ENCODE measurements around the gene ZNF738.
"Not testable (repeated sequence)": the region's sequence is repeated elsewhere in the genome, so short reads cannot be mapped to it uniquely, and the experiment has no call there.

ZNF738 gene

DNA sequence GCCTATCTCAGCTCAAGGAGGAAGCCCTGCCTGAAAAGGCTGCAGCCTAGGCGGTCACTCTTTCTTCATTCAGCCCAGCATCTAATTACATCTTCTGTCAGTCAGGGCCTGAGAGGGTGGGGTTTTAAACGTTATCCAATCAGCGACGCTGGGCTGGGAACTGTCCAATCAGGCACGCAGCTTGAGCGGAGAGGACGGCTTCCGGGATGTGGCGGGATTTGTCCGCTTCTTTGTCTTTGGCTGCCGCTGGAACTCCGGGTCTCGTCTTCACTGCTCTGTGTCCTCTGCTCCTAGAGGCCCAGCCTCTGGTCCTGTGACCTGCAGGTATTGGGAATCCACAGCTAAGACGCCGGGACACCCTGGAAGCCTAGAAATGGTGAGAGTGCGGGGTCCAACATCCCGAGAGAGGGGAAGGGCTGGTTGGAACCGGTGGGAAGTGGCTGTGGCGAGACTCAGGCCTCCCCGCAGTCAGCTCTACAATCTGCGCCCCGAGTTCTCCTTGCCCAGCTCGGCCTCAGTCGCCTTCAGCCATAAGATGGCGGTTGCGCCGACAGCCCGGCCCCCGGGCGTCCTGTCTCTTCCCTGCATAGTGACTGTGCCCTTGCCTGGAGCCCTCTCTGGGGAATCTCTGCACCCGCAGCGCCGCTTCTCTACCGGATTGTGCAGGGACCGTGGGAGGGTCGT lies at the start of gene ZNF738:
Gene ZNF738 (plus strand): TSS at position 233 of the 684 bp plus-strand sequence. CDS start 141 bp downstream, at position 374.
- peak; percentile 91 for DNase-seq (ENCODE audit: low read depth)

- not testable (repeated sequence) for DNase-seq (ENCODE audit: low read depth)
These were observed 46.0 kb upstream of the ZNF738 start for GRCh38 chr19:21312807-21313206.

DNA sequence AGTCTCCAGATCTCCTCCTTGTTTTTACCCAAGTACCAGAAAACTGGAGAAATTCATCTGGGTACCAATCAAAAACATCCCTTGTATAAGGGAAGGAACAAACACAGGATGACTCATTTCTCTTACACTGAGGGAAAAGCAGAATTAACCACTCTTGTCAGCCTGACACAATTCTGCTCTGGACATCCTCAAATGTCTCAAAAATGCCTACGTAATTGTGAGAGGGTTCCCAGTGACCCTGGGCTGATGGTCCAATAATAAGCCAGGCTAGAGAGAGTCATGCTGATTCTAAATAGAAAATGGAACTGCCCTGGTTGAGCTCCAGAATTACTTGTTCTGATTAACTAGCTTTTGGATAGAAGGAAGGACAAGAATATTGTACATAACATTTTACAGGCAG lies 44.1 kb upstream of the ZNF738 start:
- DNase-seq (ENCODE audit: low read depth) = no peak

DNA sequence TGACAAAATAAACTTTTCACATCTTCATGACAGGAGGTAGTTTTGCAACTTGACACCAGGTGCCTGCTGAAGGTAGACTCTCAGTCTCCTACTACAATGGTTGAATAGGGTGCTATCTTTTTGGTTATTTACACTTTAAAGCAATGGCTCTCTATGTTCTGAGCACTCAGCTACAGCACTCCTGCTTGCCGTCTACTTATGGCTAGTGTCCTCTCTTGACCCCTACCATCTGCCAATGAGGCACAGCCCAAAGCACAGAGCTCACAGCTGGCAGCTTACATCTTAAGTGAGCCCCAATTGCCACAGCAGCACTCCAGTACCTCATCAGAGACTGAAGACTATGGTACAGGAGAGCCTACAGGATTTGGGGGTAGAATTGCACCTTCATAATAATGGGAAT lies 41.0 kb upstream of the ZNF738 start:
- DNase-seq (ENCODE audit: low read depth) = no peak

- no peak for DNase-seq (ENCODE audit: low read depth)
These were observed 37.7 kb upstream of the ZNF738 start for GRCh38 chr19:21321134-21321533.

DNA sequence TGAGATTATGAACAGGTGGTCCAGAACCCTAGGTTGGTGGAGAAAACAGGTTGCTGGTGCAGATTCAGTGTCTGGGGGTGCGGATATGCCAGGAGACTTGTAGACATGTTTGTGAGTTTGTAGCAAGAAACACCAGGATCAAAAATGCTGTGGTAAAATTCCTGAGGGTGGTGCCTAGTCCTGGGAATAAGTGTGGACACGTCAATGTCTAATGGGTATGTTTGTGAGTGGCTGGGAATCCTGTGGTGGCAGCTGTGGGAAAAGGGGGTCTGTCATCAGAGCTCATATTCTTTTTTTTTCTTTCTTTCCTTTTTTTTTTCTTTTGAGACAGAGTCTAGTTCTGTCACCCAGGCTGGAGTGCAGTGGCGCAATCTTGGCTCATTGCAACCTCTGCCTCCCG lies 36.8 kb upstream of the ZNF738 start:
- DNase-seq (ENCODE audit: low read depth) = no peak

DNA sequence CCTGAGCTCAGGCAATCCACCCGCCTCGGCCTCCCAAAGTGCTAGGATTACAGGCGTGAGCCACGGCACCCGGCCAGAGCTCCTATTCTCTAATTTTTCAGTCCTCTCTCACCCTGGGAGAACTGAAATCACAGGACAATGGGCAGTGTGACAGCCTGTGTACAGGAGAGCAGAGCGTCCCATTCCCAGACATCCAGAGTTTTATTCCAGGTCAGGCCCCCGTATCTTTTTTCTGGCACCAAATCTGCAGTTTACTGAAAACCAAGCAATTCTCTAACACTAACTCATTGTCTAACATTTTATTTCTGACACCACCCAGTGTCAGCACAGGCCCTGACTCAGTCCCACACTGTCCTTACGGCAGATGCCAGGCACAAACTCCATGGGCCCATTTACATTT lies 36.3 kb upstream of the ZNF738 start:
- DNase-seq (ENCODE audit: low read depth) = no peak

GRCh38 chr19:21323000-21323399 lies 35.8 kb upstream of the ZNF738 start:
- DNase-seq (ENCODE audit: low read depth) = no peak

GRCh38 chr19:21326169-21326568 lies 32.6 kb upstream of the ZNF738 start:
- no peak for DNase-seq (ENCODE audit: low read depth)

- no peak for DNase-seq (ENCODE audit: low read depth)
These were observed 30.4 kb upstream of the ZNF738 start for GRCh38 chr19:21328406-21328805.

GRCh38 chr19:21328885-21329605 lies 29.8 kb upstream of the ZNF738 start, which contains the start of gene ZNF708:
TSS of gene ZNF708 (minus strand) at chr19:21329410. CDS start at chr19:21329212, 198 bp downstream.
- DNase-seq (ENCODE audit: low read depth) = peak; percentile 63

DNA sequence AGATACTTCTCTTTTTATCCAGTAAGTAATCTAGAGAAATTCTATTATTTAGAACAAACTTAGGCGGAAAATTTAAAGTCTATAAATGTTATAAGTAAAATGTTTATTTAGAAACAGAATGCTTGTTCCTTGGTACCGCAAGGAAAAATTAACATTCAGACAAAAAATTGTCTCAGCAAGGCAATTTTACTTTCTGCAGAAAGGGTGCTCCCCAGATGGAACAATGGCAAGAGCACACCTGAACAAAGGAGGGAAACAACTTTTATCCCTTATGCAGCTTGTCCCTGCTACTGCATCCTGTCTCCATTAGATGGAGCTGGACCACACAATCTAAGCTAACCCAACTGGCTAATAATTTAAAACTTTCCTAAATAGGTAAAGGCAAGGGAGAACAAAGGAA lies 23.1 kb upstream of the ZNF738 start:
- no peak for DNase-seq (ENCODE audit: low read depth)

DNA sequence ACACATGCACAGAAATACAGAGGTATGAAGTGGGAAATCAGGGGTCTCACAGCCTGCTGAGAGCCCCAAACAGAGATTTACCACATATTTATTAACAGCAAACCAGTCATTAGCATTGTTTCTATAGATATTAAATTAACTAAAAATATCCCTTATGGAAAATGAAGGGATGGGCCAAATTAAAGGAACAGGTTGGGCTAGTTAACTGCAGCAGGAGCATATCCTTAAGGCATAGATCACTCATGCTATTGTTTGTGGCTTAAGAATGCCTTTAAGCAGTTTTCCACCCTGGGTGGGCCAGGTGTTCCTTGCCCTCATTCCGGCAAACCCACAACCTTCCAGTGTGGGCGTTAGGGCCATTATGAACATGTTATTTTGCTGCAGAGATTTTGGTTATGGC lies 14.0 kb upstream of the ZNF738 start:
- DNase-seq (ENCODE audit: low read depth) = not testable (repeated sequence)

GRCh38 chr19:21352830-21353229 lies 6.0 kb upstream of the ZNF738 start:
- no peak for DNase-seq (ENCODE audit: low read depth)

GRCh38 chr19:21362291-21362690 lies 3.5 kb downstream of the ZNF738 start:
- no peak for DNase-seq (ENCODE audit: low read depth)

DNA sequence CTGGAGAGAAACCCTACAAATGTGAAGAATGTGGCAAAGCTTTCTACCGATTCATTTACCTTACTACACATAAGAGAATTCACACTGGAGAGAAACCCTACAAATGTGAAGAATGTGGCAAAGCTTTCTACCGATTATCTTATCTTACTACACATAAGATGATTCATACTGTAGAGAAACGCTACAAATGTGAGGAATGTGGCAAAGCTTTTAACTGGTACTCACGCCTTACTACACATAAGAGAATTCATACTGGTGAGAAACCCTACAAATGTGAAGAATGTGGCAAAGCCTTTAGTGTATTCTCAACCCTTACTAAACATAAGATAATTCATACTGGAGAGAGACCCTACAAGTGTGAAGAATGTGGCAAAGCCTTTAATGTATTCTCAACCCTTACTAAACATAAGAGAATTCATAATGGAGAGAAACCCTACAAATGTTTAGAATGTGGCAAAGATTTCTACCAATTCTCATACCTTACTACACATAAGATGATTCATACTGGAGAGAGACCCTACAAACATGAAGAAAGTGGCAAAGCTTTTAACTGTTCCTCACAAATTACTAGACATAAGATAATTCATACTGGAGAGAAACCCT lies 25.3 kb downstream of the ZNF738 start:
- no peak for DNase-seq (ENCODE audit: low read depth)

GRCh38 chr19:21396121-21396520 lies 37.3 kb downstream of the ZNF738 start:
- no peak for DNase-seq (ENCODE audit: low read depth)

DNA sequence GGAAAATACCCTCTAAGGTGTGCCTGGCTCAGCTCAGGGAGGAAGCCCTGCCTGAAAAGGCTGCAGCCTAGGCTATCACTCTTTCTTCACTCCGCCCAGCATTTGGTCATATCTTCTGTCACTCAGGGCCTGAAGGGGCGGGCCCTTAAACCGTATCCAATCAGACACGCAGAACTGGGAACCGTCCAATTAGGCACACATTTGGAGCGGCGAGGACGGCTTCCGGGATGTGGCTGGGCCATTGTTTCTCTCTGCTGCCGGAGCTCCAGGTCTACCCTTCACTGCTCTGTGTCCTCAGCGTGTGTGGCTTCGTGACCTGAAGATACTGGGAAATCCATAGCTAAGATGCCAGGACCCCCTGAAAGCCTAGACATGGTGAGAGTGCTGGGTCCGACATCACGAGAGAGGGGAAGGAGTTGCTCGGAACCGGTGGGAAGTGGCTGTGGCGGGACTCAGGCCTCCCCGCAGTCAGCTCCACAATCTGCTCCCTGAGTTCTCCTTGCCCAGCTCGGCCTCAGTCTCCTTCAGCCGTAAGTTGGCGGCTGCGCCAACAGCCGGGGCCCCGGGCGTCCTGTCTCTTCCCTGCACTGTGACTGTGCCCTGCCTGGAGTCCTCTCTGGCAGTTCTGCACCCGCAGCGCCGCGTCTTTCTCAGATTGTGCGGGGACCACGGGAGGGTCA lies 38.2 kb downstream of the ZNF738 start, which contains the start of gene ZNF493:
Gene ZNF493 (plus strand): TSS at position 241 of the 680 bp plus-strand sequence. CDS start 105 bp downstream, at position 346.
- DNase-seq (ENCODE audit: low read depth) = peak; percentile 81

GRCh38 chr19:21398851-21399250 lies 40.1 kb downstream of the ZNF738 start:
- DNase-seq (ENCODE audit: low read depth) = no peak

DNA sequence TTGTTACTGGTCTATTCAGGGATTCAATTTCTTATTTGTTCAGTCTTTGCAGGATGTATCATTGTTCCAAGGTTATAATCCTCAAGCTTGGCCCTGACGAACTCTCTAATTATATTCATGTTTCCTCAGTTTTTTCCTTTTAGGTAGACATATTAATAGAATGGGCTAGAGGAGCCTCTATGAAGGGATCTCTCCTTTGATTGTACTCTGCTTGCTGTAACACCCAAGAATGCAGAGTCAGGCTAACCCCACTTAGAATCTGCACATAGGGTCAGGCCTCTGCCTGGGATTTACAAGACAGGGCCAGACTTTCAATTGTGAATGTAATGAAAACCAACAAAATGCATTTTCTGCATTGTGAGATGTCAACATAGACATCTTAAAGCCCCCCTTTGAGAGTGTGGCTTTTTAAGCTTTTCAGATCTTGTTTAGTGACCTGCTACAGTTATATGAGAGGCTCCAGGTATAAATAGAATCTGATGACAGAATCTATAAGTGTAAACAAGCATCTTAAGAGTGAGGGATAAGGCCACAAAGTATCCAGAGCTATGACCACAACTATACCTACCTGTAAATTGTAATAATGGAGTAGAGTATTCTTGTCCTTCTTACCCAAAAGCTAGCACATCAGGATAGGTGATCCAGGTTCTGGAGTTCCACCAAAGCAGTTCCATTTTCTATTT lies 43.6 kb downstream of the ZNF738 start:
- DNase-seq (ENCODE audit: low read depth) = no peak

DNA sequence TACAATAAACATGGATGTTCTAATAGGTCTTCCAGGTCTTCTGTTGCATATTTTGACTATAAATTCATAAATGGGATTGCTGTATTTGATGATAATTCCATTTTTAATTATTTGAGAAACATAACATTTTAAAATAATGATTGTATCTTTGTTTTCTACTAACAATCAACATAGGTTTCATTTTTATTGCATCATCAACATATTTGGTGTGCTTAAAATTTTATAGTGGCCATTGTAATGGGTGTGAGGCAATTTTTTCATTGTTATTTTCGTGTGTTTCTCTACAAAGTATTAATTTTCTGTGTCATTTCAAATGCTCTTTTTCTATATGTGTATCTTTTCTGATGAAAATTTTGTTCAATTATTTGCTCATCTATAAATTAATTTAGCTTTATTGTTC lies 51.4 kb downstream of the ZNF738 start:
- no peak for DNase-seq (ENCODE audit: low read depth)

GRCh38 chr19:21422244-21422643 lies 63.4 kb downstream of the ZNF738 start:
- no peak for DNase-seq (ENCODE audit: low read depth)
